ENCODE results near the gene AKNAD1.

DNA sequence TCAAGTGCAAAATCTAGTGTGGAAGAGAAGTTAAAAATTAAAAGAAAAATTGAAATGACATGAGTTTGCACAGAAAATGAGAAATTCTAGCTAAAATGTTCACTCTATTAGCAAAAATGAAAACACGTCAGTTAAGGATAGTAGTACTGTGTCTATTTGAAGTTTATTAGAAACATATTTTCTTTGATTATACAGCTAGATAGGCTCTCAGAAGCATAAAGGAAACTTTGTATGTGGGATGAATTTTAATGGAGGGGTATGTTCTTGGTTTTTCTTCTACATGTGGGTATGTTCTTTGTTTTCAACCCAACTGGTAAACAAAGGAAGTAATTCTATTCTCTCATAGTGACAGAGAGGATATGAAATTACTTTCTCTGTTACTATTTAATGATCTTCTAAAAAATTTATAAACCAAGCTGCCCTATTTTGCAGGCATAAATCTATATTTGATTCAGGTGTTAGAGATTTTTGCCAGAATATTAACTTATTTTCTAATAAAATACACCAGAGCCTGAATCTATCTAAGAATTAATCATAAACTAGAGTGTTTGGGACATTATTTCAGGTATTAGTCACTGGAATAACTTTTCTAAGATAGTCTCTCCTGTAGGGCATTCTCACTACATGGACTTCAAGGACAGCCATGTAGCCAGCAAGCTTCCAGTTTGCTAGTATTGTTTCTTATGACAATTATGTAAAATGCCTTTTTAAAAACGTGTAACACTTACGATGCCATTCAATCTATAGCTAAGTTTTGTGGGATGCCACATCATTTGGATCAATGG lies 35.7 kb upstream of the AKNAD1 start:
- TF ChIP-seq, protein P1, sequence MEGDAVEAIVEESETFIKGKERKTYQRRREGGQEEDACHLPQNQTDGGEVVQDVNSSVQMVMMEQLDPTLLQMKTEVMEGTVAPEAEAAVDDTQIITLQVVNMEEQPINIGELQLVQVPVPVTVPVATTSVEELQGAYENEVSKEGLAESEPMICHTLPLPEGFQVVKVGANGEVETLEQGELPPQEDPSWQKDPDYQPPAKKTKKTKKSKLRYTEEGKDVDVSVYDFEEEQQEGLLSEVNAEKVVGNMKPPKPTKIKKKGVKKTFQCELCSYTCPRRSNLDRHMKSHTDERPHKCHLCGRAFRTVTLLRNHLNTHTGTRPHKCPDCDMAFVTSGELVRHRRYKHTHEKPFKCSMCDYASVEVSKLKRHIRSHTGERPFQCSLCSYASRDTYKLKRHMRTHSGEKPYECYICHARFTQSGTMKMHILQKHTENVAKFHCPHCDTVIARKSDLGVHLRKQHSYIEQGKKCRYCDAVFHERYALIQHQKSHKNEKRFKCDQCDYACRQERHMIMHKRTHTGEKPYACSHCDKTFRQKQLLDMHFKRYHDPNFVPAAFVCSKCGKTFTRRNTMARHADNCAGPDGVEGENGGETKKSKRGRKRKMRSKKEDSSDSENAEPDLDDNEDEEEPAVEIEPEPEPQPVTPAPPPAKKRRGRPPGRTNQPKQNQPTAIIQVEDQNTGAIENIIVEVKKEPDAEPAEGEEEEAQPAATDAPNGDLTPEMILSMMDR (IDR thresholded peaks at IDR 0.05): no peak
- TF ChIP-seq ZFX (IDR thresholded peaks at IDR 0.05; ENCODE audit: borderline replicate concordance): no peak
